ENCODE results near the gene CATSPERD.

DNA sequence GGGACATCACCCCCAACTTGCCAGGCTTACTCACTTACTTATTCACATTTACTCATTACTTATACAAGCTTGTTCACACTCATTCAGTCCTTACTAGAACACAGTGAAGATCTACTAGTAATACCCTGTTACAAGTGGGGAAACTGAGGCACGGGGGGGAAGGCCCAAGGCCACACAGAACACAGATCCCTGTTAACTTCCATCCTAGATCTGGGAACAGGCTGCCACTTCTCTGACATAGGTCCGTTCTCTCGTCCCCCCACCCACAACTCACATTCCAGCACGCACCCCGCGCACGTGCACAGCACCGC is 83.0 kb downstream of the CATSPERD start:
- TF ChIP-seq CTCF (optimal IDR thresholded peaks at IDR 0.05 in 1 of 3, IDR thresholded peaks at IDR 0.05 in 1 of 3, conservative IDR thresholded peaks at IDR 0.05 in 1 of 3; ENCODE audit: extremely low read depth in 1 of 3, insufficient read depth in 2 of 3, low read length in 3 of 3) (no peak), EZH2 (IDR thresholded peaks at IDR 0.05; ENCODE audit: low read length) (no peak)
